Kidney capillary endothelial cell (primary cell): Measurements from ENCODE around the gene SETBP1.

Experiments
- DNase-seq: peaks from one replicate; pipeline ENCODE4 v3.0.0-alpha.2; 2018; ENCODE audit warnings: low spot score

SETBP1 gene

GRCh38 chr18:44841752-44842587, 161.3 kb downstream of the SETBP1 start:
- no peak for DNase-seq

- DNase-seq: no peak
Observed at GRCh38 chr18:44842588-44843412, 162.1 kb downstream of the SETBP1 start.

- DNase-seq: no peak
Observed at GRCh38 chr18:44844486-44844885, 163.8 kb downstream of the SETBP1 start.

GRCh38 chr18:44846450-44846849, 165.8 kb downstream of the SETBP1 start:
- DNase-seq: no peak

- no peak for DNase-seq
Observed at GRCh38 chr18:44848644-44849335, 168.1 kb downstream of the SETBP1 start.

GRCh38 chr18:44849361-44849760, 168.7 kb downstream of the SETBP1 start:
- DNase-seq: no peak

GRCh38 chr18:44850001-44850400, 169.3 kb downstream of the SETBP1 start:
- DNase-seq: no peak

- no peak for DNase-seq
Observed at GRCh38 chr18:44851856-44852621, 171.4 kb downstream of the SETBP1 start.

- DNase-seq: no peak
Observed at GRCh38 chr18:44852818-44853217, 172.1 kb downstream of the SETBP1 start.

- no peak for DNase-seq
Observed at GRCh38 chr18:44853430-44853829, 172.7 kb downstream of the SETBP1 start.

GRCh38 chr18:44855681-44856080, 175.0 kb downstream of the SETBP1 start:
- no peak for DNase-seq

- DNase-seq: peak; percentile 38
Observed at GRCh38 chr18:44856157-44856556, 175.5 kb downstream of the SETBP1 start.

- no peak for DNase-seq
Observed at GRCh38 chr18:44857081-44857480, 176.4 kb downstream of the SETBP1 start.

GRCh38 chr18:44857744-44858491, 177.2 kb downstream of the SETBP1 start:
- DNase-seq: no peak

GRCh38 chr18:44859263-44859662, 178.6 kb downstream of the SETBP1 start:
- DNase-seq: no peak

GRCh38 chr18:44859751-44860439, 179.2 kb downstream of the SETBP1 start:
- DNase-seq: no peak

- no peak for DNase-seq
Observed at GRCh38 chr18:44862112-44862511, 181.4 kb downstream of the SETBP1 start.

GRCh38 chr18:44866103-44866502, 185.4 kb downstream of the SETBP1 start:
- no peak for DNase-seq

GRCh38 chr18:44869533-44869932, 188.8 kb downstream of the SETBP1 start:
- no peak for DNase-seq
